ENCODE measurements around the gene KIAA0232.

DNA sequence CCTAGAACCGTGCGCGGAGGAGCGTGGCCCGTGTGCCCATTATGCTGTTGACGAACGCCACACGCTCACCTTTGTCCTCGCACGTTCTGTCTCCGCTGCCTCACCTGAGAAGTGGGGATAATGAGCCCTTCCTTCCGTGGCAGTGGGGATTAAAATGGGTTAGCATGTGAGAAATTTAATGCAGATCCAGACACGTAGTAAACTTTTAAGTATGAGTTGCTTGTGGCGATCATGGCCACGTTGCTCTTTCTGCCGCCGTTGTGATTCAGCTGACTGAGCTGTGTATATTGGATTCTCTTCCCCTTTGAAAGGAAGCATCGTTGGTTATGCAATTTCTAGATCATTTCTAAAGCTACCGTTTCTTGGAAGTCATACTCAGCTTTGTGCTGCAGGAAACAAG lies 143.6 kb downstream of the KIAA0232 start:
- TF ChIP-seq, protein P1, sequence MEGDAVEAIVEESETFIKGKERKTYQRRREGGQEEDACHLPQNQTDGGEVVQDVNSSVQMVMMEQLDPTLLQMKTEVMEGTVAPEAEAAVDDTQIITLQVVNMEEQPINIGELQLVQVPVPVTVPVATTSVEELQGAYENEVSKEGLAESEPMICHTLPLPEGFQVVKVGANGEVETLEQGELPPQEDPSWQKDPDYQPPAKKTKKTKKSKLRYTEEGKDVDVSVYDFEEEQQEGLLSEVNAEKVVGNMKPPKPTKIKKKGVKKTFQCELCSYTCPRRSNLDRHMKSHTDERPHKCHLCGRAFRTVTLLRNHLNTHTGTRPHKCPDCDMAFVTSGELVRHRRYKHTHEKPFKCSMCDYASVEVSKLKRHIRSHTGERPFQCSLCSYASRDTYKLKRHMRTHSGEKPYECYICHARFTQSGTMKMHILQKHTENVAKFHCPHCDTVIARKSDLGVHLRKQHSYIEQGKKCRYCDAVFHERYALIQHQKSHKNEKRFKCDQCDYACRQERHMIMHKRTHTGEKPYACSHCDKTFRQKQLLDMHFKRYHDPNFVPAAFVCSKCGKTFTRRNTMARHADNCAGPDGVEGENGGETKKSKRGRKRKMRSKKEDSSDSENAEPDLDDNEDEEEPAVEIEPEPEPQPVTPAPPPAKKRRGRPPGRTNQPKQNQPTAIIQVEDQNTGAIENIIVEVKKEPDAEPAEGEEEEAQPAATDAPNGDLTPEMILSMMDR (conservative IDR thresholded peaks at IDR 0.05; ENCODE audit: low read depth, low read length) = no peak
- TF ChIP-seq EZH2phosphoT487 (IDR thresholded peaks at IDR 0.05; ENCODE audit: borderline replicate concordance, low read length) (no peak), EZH2 (IDR thresholded peaks at IDR 0.05; ENCODE audit: low read length, unreplicated experiment) (no peak)
